IMR-90 (cell line): ENCODE measurements around the gene SVOPL. TPM values are rescaled to one million over a fixed set of nuclear protein-coding genes. Genes with fewer than 3 reads are reported as not detected.
"Not testable (repeated sequence)": the region's sequence is repeated elsewhere in the genome, so short reads cannot be mapped to it uniquely, and the experiment has no call there.

Source experiments
- ATAC-seq: fragments of 200-7000 bp; cut with Tn5 transposase; 2 replicates; pipeline ENCODE4 v1.9.1; 2020; ENCODE audit warnings: low read depth, mild to moderate bottlenecking, moderate library complexity
- BruUV-seq: library from RNA; stranded (reverse); fragments of 400-500 nt; replicated peaks from 2 replicates; lab custom pipeline; 2021; lab: Mats Ljungman, UMichigan
- CTCF ChIA-PET: fragments of 300-600 bp; formaldehyde crosslinking; extraction: SDS; loops from one replicate; lab custom pipeline; 2021; ENCODE audit warnings: antibody characterized with exemption; lab: Yijun Ruan, JAX
- POLR2A ChIA-PET: fragments of 300-600 bp; sonication (Branson Sonifier 250); formaldehyde crosslinking; loops from one replicate; lab custom pipeline; 2022; ENCODE audit warnings: antibody characterized with exemption; ENCODE audit not compliant: unreplicated experiment; lab: Charles Lee
- DNase-seq: peaks from one replicate; pipeline ENCODE4 v3.0.0; 2013
- H2AFZ ChIP-seq: replicated peaks from 2 replicates; pipeline ENCODE3; 2013; ENCODE audit warnings: low read length, mild to moderate bottlenecking; ENCODE audit not compliant: poor library complexity
- H2AK5ac ChIP-seq: 2 replicates; pipeline ENCODE4 v1.6.1; 2013; ENCODE audit warnings: low read depth, low read length, inconsistent platforms
- H2AK9ac ChIP-seq: replicated peaks from 2 replicates; pipeline ENCODE3; 2013; ENCODE audit warnings: mild to moderate bottlenecking, low read depth, low read length, moderate library complexity; ENCODE audit not compliant: poor library complexity
- H2BK120ac ChIP-seq: 2 replicates; pipeline ENCODE4 v1.6.1; 2013; ENCODE audit warnings: low read depth, low read length, inconsistent platforms
- H2BK15ac ChIP-seq: 3 replicates; pipeline ENCODE4 v1.6.1; 2013; ENCODE audit warnings: low read depth, low read length, inconsistent platforms
- H2BK20ac ChIP-seq: 2 replicates; pipeline ENCODE4 v1.6.1; 2013; ENCODE audit warnings: low read depth, mild to moderate bottlenecking, inconsistent platforms, low read length, moderate library complexity
- H2BK5ac ChIP-seq: 2 replicates; pipeline ENCODE4 v1.6.1; 2013; ENCODE audit warnings: mild to moderate bottlenecking, low read depth, low read length, inconsistent platforms; ENCODE audit not compliant: poor library complexity, severe bottlenecking
- H3K14ac ChIP-seq: replicated peaks from 2 replicates; pipeline ENCODE4 v1.6.1; 2013; ENCODE audit warnings: low read depth, low read length, inconsistent platforms
- H3K18ac ChIP-seq: 2 replicates; pipeline ENCODE4 v1.6.1; 2013; ENCODE audit warnings: low read depth, low read length, control low read depth
- H3K23ac ChIP-seq: 2 replicates; pipeline ENCODE4 v1.6.1; 2013; ENCODE audit warnings: low read depth, low read length, inconsistent platforms
- H3K27ac ChIP-seq: 2 replicates; pipeline ENCODE4 v1.5.1; 2013; ENCODE audit warnings: mild to moderate bottlenecking, control low read depth, low read length; ENCODE audit not compliant: insufficient read depth
- H3K27me3 ChIP-seq: 2 replicates; pipeline ENCODE4 v1.6.1; 2013; ENCODE audit warnings: low read length; ENCODE audit not compliant: control insufficient read depth, insufficient read depth
- H3K36me3 ChIP-seq: 2 replicates; pipeline ENCODE4 v1.6.1; 2013; ENCODE audit warnings: low read length, mixed read lengths; ENCODE audit not compliant: control insufficient read depth, insufficient read depth
- H3K4ac ChIP-seq: 2 replicates; pipeline ENCODE4 v1.6.1; 2013; ENCODE audit warnings: low read depth, low read length, inconsistent platforms
- H3K4me1 ChIP-seq: 2 replicates; pipeline ENCODE4 v1.6.1; 2013; ENCODE audit warnings: low read length, mixed read lengths; ENCODE audit not compliant: control insufficient read depth, insufficient read depth
- H3K4me2 ChIP-seq: 2 replicates; pipeline ENCODE4 v1.6.1; 2013; ENCODE audit warnings: low read depth, mild to moderate bottlenecking, control low read depth, low read length, moderate library complexity
- H3K4me3 ChIP-seq: 2 replicates; pipeline ENCODE4 v1.5.1; 2013; ENCODE audit warnings: low read depth, mild to moderate bottlenecking, control low read depth, low read length, moderate library complexity; ENCODE audit not compliant: insufficient read depth
- H3K56ac ChIP-seq: 2 replicates; pipeline ENCODE4 v1.6.1; 2013; ENCODE audit warnings: low read length, inconsistent platforms; ENCODE audit not compliant: insufficient read depth; ENCODE audit errors: extremely low read depth
- H3K79me1 ChIP-seq, 2 experiments: 2 replicates each; pipeline ENCODE4 v1.6.1; 2013; ENCODE audit warnings: low read length in 2 of 2, inconsistent platforms in 1 of 2, low read depth in 1 of 2
- H3K9ac ChIP-seq: 2 replicates; pipeline ENCODE4 v1.6.1; 2013; ENCODE audit warnings: low read depth, low read length, control low read depth
- H3K9me1 ChIP-seq: 2 replicates; pipeline ENCODE4 v1.6.1; 2013; ENCODE audit warnings: low read length, inconsistent platforms; ENCODE audit not compliant: insufficient read depth
- H3K9me3 ChIP-seq: 2 replicates; pipeline ENCODE4 v1.6.1; 2013; ENCODE audit warnings: low read length; ENCODE audit not compliant: control insufficient read depth, insufficient read depth
- H4K20me1 ChIP-seq: 2 replicates; pipeline ENCODE4 v1.6.1; 2013; ENCODE audit warnings: low read length, inconsistent platforms; ENCODE audit not compliant: insufficient read depth
- H4K5ac ChIP-seq: 2 replicates; pipeline ENCODE4 v1.6.1; 2013; ENCODE audit warnings: mild to moderate bottlenecking, low read depth, low read length, control low read depth
- H4K8ac ChIP-seq, 2 experiments: 2 replicates each; pipeline ENCODE4 v1.6.1; 2013; ENCODE audit warnings: low read depth in 2 of 2, low read length in 2 of 2, control low read depth in 1 of 2, inconsistent platforms in 1 of 2
- H4K91ac ChIP-seq: 2 replicates; pipeline ENCODE4 v1.6.1; 2013; ENCODE audit warnings: low read depth, low read length, inconsistent platforms; ENCODE audit not compliant: insufficient read depth
- WGBS, 2 experiments: methylation state at CpG; one replicate each; pipeline versions ENCODE4 v1.1.5 to v1.1.7; 2013; ENCODE audit warnings: missing lambda C conversion rate in 2 of 2; ENCODE audit not compliant: insufficient read length in 1 of 2; ENCODE audit errors: extremely low coverage in 2 of 2; 5-methylcytosine and 5-hydroxymethylcytosine counted together
- dilution Hi-C: fragments of 300-500 bp; cut with HindIII; formaldehyde crosslinking; loops from one replicate; pipeline ENCODE4 v1.14.3; 2018; ENCODE audit warnings: low sequenced_read_pairs; ENCODE audit not compliant: unreplicated experiment
- in situ Hi-C: fragments of 300-500 bp; cut with MboI; formaldehyde crosslinking; loops from 3 replicates; pipeline ENCODE4 v1.14.3; 2019; ENCODE audit warnings: low sequenced_read_pairs, inconsistent platforms, mixed read lengths
- intact Hi-C: fragments of 100-400 bp; cut with micrococcal nuclease; formaldehyde crosslinking; loops from 2 replicates; pipeline ENCODE4 v1.10.0; 2022
- polyA plus RNA-seq, 3 experiments: library from polyadenylated mRNA; depleted of rRNA; stranded (reverse); fragments of >200 nt; gene quantifications; 2 replicates each; pipeline ENCODE4 v1.2.3, GENCODE V29; 2012; ENCODE audit warnings: low replicate concordance in 1 of 3
- total RNA-seq: library from RNA; depleted of rRNA; stranded (reverse); fragments of >200 nt; gene quantifications from 2 replicates; pipeline ENCODE4 v1.2.3, GENCODE V29; 2012

SVOPL gene
- total and polyA plus RNA-seq, 2 of the 4 experiments (the other 2 are of a cell fraction), result not detected

- ATAC-seq, H3K79me1 ChIP-seq, H4K20me1 ChIP-seq, H2AK5ac ChIP-seq, H3K4me3 ChIP-seq, H3K4ac ChIP-seq, H3K36me3 ChIP-seq, H2BK5ac ChIP-seq, H2AK9ac ChIP-seq, H2BK20ac ChIP-seq, H3K4me1 ChIP-seq, H2BK120ac ChIP-seq, H3K56ac ChIP-seq, POLR2A ChIA-PET, H2AFZ ChIP-seq, H3K18ac ChIP-seq, H4K8ac ChIP-seq, CTCF ChIA-PET, H4K91ac ChIP-seq, H3K23ac ChIP-seq, H3K14ac ChIP-seq, H3K9me1 ChIP-seq, BruUV-seq, H3K9me3 ChIP-seq, in situ Hi-C loops, intact Hi-C loops, H3K27me3 ChIP-seq, H3K27ac ChIP-seq, DNase-seq, H2BK15ac ChIP-seq, dilution Hi-C loops, H3K9ac ChIP-seq, H4K5ac ChIP-seq, H3K4me2 ChIP-seq: not testable (repeated sequence)
- no CpG with 5 or more reads among the region's 6 CpGs for WGBS, 2 experiments
These were observed 13.1 kb downstream of the SVOPL start for GRCh38 chr7:138688037-138688436.
